HG02870 (cell line): Measurements from ENCODE around the gene RAPH1.

Experiments used
- ATAC-seq: cut with Tn5 transposase; IDR thresholded peaks from one replicate; pipeline ENCODE4 v1.9.1; 2021; ENCODE audit warnings: mild to moderate bottlenecking, moderate library complexity; ENCODE audit not compliant: unreplicated experiment

Gene RAPH1

GRCh38 chr2:203489531-203489930 is 45.6 kb downstream of the RAPH1 start:
- ATAC-seq: no peak

- ATAC-seq: no peak
These were observed 50.6 kb downstream of the RAPH1 start for GRCh38 chr2:203484266-203485112.

- ATAC-seq: no peak
These were observed 54.5 kb downstream of the RAPH1 start for GRCh38 chr2:203480623-203481022.

- ATAC-seq: no peak
These were observed 58.2 kb downstream of the RAPH1 start for GRCh38 chr2:203476881-203477280.

- ATAC-seq: no peak
These were observed 63.8 kb downstream of the RAPH1 start for GRCh38 chr2:203471323-203471722.

GRCh38 chr2:203470371-203470770 is 64.7 kb downstream of the RAPH1 start:
- no peak for ATAC-seq

GRCh38 chr2:203469546-203469945 is 65.6 kb downstream of the RAPH1 start:
- no peak for ATAC-seq

GRCh38 chr2:203463266-203463678 is 71.8 kb downstream of the RAPH1 start:
- no peak for ATAC-seq

GRCh38 chr2:203462308-203462707 is 72.8 kb downstream of the RAPH1 start:
- ATAC-seq: no peak

GRCh38 chr2:203461746-203462145 is 73.4 kb downstream of the RAPH1 start:
- ATAC-seq: no peak

GRCh38 chr2:203455209-203455608 is 79.9 kb downstream of the RAPH1 start:
- no peak for ATAC-seq

- no peak for ATAC-seq
These were observed 81.1 kb downstream of the RAPH1 start for GRCh38 chr2:203453858-203454451.

- ATAC-seq: no peak
These were observed 83.4 kb downstream of the RAPH1 start for GRCh38 chr2:203451689-203452088.

GRCh38 chr2:203451011-203451410 is 84.1 kb downstream of the RAPH1 start:
- no peak for ATAC-seq

GRCh38 chr2:203450561-203450960 is 84.5 kb downstream of the RAPH1 start:
- ATAC-seq: no peak

- ATAC-seq: no peak
These were observed 88.3 kb downstream of the RAPH1 start for GRCh38 chr2:203446780-203447179.

GRCh38 chr2:203446071-203446481 is 89.0 kb downstream of the RAPH1 start:
- no peak for ATAC-seq

GRCh38 chr2:203444738-203445137 is 90.4 kb downstream of the RAPH1 start:
- ATAC-seq: no peak

- no peak for ATAC-seq
These were observed 92.6 kb downstream of the RAPH1 start for GRCh38 chr2:203442463-203442862.

- ATAC-seq: no peak
These were observed 93.6 kb downstream of the RAPH1 start for GRCh38 chr2:203441463-203441862.

- ATAC-seq: no peak
These were observed 94.4 kb downstream of the RAPH1 start for GRCh38 chr2:203440671-203441070.

- ATAC-seq: no peak
These were observed 96.6 kb downstream of the RAPH1 start for GRCh38 chr2:203438528-203438927.
